NCI-H748 (cell line): Measurements from ENCODE around the gene KLHDC3.

Source experiments
- DNase-seq: peaks from one replicate; lab custom pipeline; 2025; ENCODE audit not compliant: unreplicated experiment; lab: John Stamatoyannopoulos, UW

KLHDC3 gene, protein sequence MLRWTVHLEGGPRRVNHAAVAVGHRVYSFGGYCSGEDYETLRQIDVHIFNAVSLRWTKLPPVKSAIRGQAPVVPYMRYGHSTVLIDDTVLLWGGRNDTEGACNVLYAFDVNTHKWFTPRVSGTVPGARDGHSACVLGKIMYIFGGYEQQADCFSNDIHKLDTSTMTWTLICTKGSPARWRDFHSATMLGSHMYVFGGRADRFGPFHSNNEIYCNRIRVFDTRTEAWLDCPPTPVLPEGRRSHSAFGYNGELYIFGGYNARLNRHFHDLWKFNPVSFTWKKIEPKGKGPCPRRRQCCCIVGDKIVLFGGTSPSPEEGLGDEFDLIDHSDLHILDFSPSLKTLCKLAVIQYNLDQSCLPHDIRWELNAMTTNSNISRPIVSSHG

DNA sequence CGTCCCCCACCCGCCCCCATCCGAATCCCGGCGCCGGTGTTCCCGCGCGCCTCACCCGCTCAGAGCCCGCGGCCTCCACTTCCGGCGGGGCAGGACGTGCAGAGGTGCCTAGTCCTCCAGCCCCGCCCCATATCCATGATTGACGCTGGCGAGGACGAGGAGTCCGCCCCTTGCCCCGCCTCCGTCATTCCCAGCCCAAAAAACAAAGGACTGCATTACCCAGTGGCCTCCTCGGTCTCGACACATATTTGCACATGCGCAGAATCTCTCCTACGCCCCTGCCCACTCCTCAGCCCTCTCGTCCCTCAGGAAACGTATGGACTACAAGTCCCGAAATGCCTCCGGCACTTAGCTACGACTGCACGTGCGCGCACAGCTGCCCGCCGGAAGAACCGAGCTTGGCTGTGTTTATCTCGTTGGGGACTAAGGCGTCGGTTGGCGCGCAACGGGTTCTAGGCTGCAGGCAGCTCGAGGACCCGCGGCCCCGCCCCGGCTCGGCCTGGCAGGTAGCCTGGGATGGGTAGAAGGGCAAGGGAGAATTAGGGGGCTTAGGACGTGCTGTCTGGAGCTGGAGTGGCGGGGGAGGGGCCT, at the start of gene KLHDC3, which contains the start of gene MEA1:
Gene KLHDC3 (plus strand): TSS at position 407 of the 591 bp plus-strand sequence. CDS start 2,944 bp downstream, outside the sequence.
Gene MEA1 (minus strand): TSS at position 104 of the 591 bp plus-strand sequence. CDS start 133 bp downstream, outside the sequence.
- DNase-seq = peak; percentile 100

DNA sequence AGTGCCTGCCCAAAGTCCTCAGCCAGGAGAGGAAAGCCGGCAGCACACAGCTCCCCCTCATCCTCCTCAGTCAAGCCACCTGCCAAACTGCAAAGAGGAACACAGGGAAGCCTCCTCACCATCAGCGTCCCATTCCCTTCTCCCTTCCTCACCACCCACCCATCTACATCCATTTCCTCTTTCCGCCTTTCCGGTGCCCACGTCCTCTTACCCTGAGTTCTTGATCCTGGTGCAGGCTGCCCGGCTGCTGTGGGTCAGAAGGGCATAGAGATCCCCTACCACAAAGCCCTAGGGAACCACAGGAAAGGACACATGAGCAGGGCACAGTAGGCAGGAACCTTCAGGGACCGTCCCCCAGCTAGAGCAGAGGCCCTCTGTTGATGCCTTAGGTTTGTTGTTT, 47.5 kb upstream of the KLHDC3 start:
- no peak for DNase-seq

- no peak for DNase-seq
These were observed 46.8 kb upstream of the KLHDC3 start for GRCh38 chr6:42967228-42967627.

GRCh38 chr6:42968126-42968701, 45.8 kb upstream of the KLHDC3 start:
- no peak for DNase-seq

DNA sequence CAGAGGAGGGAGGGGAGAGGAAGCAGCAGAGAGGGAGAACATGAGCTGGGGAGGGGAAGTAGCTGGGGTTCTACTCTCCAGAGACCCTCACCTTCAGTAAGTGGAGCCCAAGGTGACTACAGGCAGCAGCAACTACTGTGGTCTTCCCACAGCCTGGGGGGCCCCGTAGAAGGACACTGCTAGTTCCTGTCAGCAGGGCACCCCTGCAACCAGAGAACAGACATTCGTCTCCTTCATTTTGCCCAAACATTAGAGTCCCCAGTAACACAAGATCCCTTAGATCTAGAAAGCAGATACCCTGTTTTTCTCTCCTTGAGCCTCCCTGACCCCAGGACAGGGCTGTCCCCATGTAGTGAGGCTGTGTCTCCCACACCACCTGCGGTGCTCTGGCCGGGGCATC, 45.3 kb upstream of the KLHDC3 start:
- no peak for DNase-seq

GRCh38 chr6:42969431-42969830, 44.6 kb upstream of the KLHDC3 start:
- DNase-seq = no peak

GRCh38 chr6:42969934-42970333, 44.1 kb upstream of the KLHDC3 start:
- no peak for DNase-seq

DNA sequence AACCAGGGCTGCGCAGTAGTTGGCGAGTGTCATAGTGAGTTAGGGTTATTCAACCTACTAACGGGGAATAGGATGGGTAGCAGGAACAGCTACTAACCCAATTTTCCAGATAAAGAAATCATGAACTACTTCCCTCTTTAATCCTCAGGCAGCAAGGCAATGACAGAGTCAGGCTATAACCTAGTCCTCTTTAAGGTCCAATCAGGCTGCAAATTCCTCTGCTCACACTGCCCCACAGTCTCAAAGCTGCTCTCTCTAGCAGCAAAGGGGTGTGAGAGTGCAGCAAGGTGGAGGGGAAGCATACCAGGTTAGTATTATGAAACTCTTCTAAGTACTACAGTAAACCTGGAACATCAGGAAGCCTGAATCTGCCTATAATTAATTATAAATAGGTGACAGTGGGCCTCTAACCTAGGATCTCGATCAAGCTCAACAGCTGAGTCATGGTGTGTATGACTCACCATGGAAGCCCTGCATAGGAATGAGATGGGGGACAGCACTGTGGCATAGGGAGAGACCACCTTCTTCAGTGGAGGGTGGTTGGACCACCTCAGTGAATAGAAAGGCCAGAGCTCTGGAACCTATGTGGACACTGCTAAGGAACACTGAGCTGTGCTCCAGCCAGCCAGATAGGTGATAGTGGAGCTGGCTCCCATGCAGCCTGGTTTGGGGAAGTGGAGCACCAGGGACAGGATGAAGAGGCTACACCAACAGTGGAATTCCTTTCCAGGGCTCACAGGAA, 43.0 kb upstream of the KLHDC3 start:
- DNase-seq = no peak

DNA sequence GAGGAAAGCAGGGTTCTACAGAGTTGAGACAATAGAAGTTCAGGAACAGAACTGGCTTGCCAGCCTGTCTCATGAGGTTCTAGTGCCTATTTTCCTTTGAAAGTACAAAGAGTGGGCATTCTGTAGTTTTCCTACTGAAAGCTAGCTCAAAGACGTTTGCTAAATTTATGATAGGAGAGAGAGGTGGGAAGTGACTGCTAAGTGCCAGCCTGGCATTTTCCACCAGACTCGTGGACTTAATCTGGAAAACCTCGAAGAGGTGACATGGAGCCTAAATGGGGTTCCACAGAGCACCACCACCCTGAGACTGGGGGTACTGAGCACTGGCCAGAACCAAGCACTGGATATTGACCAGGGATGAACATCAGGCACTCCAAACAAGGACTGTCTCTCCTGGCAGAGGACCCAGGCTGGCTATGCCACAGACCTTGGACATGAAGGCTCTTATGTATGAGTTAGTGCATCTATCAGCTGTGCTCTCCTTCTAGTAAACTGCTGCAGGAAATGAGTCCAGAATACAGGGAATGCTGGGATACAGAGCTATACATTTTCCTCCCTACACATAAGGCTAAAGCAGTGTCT, 42.2 kb upstream of the KLHDC3 start:
- no peak for DNase-seq

DNA sequence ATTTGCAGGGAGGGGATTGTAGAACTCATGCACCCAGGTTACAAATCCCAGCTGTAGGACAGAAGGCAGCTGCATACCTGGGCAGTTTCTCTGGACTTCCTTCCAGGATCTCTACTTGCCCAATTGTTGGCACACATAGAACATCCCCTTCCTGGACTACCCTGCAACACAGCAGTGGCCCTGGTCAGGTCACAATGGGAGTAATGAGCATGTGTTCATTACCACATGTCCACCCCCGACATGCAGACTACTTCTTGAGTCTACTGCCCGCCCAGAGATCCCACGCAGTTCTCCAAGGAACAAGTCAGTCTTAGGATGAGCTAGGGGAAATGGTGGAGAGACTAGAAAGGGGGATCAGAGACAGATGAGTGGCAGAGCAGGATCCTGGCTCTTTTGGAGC, 40.1 kb upstream of the KLHDC3 start:
- no peak for DNase-seq

- no peak for DNase-seq
These were observed 39.0 kb upstream of the KLHDC3 start for GRCh38 chr6:42974919-42975505.

DNA sequence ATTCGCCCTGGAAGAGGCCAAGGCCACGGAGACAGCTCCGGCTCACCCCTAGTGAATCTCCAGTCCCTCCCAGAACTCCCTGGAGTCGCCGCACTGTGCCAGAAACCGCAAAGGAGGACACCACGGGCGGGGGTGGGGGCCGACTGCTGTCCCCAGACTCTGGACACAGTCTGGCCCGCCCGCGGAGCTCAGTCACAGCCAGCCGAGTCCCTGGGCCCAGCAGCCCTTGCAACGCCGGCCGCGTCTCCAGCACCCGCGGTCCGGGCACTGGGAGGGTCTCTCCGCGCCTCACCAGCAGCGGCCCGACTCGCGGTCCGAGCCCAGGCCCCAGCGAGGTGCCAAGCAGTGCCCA, 35.6 kb upstream of the KLHDC3 start:
- peak; percentile 47 for DNase-seq

GRCh38 chr6:42978839-42979522, 35.1 kb upstream of the KLHDC3 start, which contains the start of gene PEX6:
PEX6 (minus strand) TSS chr6:42979181; CDS start chr6:42979150, 31 bp downstream.
- peak; percentile 97 for DNase-seq

- DNase-seq = no peak
These were observed 34.4 kb upstream of the KLHDC3 start for GRCh38 chr6:42979523-42980177.

- no peak for DNase-seq
These were observed 32.2 kb upstream of the KLHDC3 start for GRCh38 chr6:42981836-42982235.

DNA sequence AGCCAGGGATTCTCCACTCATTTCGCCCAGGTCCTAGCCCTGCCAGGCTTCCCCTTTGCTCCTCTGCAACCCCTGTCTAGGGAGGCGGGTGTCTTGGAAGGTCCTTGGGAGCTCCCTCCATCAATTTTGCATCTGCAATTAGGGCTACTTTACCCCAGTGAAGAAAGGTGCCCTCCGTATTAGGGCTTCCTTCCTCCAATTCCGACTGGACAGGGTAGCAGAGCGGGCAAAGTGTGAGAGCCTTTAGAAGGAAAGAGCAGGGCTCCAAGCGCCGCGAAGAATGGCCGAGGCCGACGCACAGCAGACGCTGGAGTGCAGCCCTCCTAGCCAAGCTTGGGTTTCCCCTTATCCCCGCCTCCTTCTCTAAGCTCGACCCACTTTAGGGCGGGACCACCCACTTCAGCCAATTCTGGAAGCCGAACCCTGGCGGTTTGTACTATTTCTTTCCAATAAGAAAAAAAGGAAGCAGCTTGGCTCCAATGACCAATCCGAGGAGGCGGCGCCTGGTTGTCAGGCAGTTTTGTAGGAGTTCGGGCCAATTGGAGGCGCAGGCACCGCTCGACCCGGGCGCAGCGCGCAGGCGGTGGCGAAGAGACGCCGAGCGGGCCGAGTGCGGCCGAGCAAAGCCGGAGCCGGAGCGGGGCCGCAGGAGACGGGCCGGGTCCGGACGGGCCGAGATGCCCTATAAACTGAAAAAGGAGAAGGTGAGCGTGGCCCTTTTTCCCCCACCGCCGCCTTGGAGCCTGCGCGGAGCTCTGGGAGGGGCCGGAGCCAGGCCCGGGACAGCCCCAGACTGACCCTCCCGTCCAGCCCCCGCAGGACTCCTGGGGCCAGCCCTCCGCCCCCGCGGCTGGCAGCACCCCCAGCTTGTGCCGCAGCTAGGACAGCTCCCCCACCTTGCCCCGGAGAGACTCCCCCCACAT, 29.8 kb upstream of the KLHDC3 start, which contains the start of gene PPP2R5D:
Gene PPP2R5D (plus strand): TSS at position 570 of the 923 bp plus-strand sequence. CDS start 108 bp downstream, at position 678.
- DNase-seq = peak; percentile 100

DNA sequence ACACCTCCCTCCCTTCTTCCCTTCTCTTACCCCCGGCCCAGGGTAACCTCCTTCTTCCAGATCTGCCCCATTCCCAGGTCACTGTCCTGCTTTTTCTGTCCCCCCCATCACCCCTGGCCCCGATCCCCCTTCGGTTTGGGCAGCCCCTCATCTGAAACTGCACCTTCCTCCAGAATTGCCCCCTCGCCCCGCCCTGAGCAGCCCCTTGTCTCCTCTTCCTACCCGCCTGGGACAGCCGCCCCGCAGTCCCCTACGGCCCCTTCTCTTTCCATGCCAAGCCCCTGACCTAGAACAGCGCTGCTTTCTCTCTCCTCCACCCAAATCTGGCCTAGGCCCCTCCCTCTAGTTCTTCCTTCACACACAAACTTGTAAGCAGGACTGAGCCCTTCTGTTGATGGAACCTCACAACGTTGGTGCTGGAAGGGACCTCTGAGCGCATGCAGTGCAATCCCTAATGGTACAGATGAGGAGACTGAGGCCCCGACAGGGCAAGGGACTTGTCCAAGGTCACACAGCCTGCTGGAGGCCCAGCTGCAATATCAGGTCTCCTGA, 29.0 kb upstream of the KLHDC3 start:
- no peak for DNase-seq
